Panc1 (cell line): ENCODE results near the gene ADGRD1.

Source experiments
- CTCF ChIP-seq: fragments of 450-650 bp; IDR thresholded peaks from 2 replicates; pipeline ENCODE4 v1.5.1; 2017; ENCODE audit warnings: mild to moderate bottlenecking
- POLR2AphosphoS5 ChIP-seq: IDR thresholded peaks from 2 replicates; pipeline ENCODE4 v1.6.1; 2012; ENCODE audit warnings: mild to moderate bottlenecking, low read depth, low read length, moderate library complexity
- TCF7L2 ChIP-seq: IDR thresholded peaks from 2 replicates; pipeline ENCODE4 v1.6.1; 2011; ENCODE audit warnings: mild to moderate bottlenecking, low read depth, low read length, inconsistent platforms

- TF ChIP-seq POLR2AphosphoS5: no peak
- no peak for TF ChIP-seq CTCF
- TF ChIP-seq TCF7L2: no peak
These were observed 112.1 kb downstream of the ADGRD1 start for GRCh38 chr12:131065801-131066200.
